HepG2 (cell line): ENCODE results near the gene CLCN1.

Source experiments
- GABPB1 ChIP-seq: IDR thresholded peaks from 2 replicates; pipeline ENCODE4 v1.6.1; 2016; ENCODE audit warnings: mild to moderate bottlenecking, missing genetic modification reagents, moderate library complexity, missing compliant biosample characterization
- KLF16 ChIP-seq, 2 experiments: sonication (generic) in 1 of 2; formaldehyde crosslinking in 1 of 2; IDR thresholded peaks; 2 replicates each; pipeline versions ENCODE4 v1.6.1 to v1.8.0; 2016 to 2023; ENCODE audit warnings: missing genetic modification reagents in 2 of 2, missing compliant biosample characterization in 1 of 2
- MAFK ChIP-seq, 2 experiments: IDR thresholded peaks in 1 of 2; conservative IDR thresholded peaks in 1 of 2; 2 replicates each; pipeline ENCODE4 v1.6.1; 2011; ENCODE audit warnings: improper control_type of control experiment in 2 of 2, low read length in 2 of 2
- NFE2L1 ChIP-seq: sonication (generic); formaldehyde crosslinking; IDR thresholded peaks from 2 replicates; pipeline ENCODE4 v1.4.0; 2020; ENCODE audit warnings: missing genetic modification reagents, mild to moderate bottlenecking, borderline replicate concordance
- SIN3A ChIP-seq: IDR thresholded peaks from 2 replicates; pipeline ENCODE4 v1.6.1; 2011; ENCODE audit warnings: low read depth, mild to moderate bottlenecking, control low read depth, low read length, borderline replicate concordance
- SMAD1 ChIP-seq: sonication (generic); formaldehyde crosslinking; IDR thresholded peaks from 2 replicates; pipeline ENCODE4 v1.4.0; 2020; ENCODE audit warnings: missing genetic modification reagents, low read depth, mild to moderate bottlenecking, borderline replicate concordance
- ZNF205 ChIP-seq: IDR thresholded peaks from 2 replicates; pipeline ENCODE4 v1.6.1; 2018; ENCODE audit warnings: missing biosample characterization, missing genetic modification reagents
- ZNF432 ChIP-seq: sonication (generic); formaldehyde crosslinking; IDR thresholded peaks from 2 replicates; pipeline ENCODE4 v1.5.0; 2020; ENCODE audit warnings: missing genetic modification reagents, mild to moderate bottlenecking, borderline replicate concordance
- TF ChIP-seq, protein P1 (sequence below): sonication (generic); formaldehyde crosslinking; IDR thresholded peaks from 2 replicates; pipeline ENCODE4 v1.4.0; 2020; ENCODE audit warnings: missing genetic modification reagents
- TF ChIP-seq, protein P2 (sequence below): sonication (generic); formaldehyde crosslinking; IDR thresholded peaks from 2 replicates; pipeline ENCODE4 v1.5.0; 2020; ENCODE audit warnings: missing genetic modification reagents

DNA sequence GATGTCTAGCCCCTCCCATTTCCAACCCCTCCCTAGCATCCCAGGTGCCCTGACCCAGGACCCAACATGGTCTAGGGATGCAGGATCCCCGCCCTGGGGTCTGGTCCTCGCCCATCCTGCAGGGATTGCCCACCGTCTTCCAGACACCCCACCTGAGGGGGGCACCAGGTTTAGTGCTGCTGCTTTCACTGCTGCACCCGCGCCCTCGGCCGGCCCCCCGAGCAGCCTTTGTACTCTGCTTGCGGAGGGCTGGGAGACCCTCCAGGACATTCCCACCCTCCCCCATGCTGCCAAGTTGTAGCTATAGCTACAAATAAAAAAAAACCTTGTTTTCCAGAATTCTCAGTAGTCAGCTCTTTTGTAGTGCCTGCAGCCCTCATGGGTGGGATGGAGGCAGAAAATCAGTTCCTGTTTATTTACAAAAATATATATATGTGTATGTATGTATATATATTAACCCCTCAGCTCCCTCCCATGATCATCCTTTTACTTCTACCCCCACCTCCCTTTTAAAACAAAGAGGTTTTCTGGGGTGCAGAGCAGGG is 74.9 kb downstream of the CLCN1 start:
- TF ChIP-seq, protein P1, sequence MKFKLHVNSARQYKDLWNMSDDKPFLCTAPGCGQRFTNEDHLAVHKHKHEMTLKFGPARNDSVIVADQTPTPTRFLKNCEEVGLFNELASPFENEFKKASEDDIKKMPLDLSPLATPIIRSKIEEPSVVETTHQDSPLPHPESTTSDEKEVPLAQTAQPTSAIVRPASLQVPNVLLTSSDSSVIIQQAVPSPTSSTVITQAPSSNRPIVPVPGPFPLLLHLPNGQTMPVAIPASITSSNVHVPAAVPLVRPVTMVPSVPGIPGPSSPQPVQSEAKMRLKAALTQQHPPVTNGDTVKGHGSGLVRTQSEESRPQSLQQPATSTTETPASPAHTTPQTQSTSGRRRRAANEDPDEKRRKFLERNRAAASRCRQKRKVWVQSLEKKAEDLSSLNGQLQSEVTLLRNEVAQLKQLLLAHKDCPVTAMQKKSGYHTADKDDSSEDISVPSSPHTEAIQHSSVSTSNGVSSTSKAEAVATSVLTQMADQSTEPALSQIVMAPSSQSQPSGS (CRISPR knock-in tag): no peak
- TF ChIP-seq SMAD1 (CRISPR knock-in tag) (no peak), ZNF432 (CRISPR knock-in tag) (no peak), KLF16 (CRISPR knock-in tag; IDR thresholded peaks at IDR 0.05) (no peak), GABPB1 (CRISPR knock-in tag) (no peak), NFE2L1 (CRISPR knock-in tag) (no peak), MAFK (conservative IDR thresholded peaks at IDR 0.05 in 1 of 2, IDR thresholded peaks at IDR 0.05 in 1 of 2; ENCODE audit: low read length in 2 of 2) (0 out of 4 replicates have a peak, but pooled peaks of 1 of the 2 experiments have one; percentile 22), ZNF205 (CRISPR knock-in tag) (no peak), SIN3A (no peak)
- TF ChIP-seq, protein P2, sequence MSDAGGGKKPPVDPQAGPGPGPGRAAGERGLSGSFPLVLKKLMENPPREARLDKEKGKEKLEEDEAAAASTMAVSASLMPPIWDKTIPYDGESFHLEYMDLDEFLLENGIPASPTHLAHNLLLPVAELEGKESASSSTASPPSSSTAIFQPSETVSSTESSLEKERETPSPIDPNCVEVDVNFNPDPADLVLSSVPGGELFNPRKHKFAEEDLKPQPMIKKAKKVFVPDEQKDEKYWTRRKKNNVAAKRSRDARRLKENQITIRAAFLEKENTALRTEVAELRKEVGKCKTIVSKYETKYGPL (CRISPR knock-in tag): no peak
